HG02973 (cell line): ENCODE results near the gene IL2RG.

ENCODE experiments used
- ATAC-seq: cut with Tn5 transposase; IDR thresholded peaks from one replicate; pipeline ENCODE4 v1.9.1; 2021; ENCODE audit warnings: moderate library complexity; ENCODE audit not compliant: unreplicated experiment

IL2RG gene

DNA sequence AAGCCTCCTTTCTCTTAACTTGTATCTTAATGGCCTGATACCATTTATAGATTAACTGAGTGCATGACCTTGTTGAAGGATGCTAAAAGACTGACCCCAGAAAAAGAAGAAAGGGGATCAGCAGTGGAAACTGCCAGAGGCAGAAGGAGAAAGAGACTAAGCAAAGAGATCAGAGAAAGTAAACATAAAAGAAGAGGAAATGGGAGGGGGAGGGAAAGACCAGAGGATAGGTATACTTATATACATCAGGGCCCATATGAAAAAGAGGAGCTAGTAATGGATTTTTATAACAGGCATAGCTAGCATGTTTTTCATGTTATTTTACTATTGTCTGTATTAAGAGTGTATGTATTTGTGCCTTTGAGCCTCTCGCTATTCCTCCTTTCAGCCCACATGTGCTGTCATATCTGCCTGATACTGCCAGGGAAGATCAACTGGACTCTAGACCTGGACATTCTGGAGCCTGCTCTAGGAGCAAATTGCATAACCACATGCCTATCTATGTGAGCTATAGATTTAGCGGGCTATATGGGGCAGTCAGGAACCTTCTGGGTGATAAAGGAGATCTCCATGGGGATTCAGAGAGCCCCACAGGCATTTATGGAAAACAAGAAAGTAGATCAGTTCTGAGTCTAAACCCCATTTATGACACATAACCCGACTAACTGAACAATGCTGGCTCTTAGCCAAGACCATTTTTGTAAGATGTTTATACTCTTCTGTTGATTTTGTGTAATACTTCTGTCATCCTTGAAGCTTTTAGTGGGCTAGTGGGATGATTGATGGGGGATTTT is 29.9 kb downstream of the IL2RG start:
- no peak for ATAC-seq

GRCh38 chrX:71070531-71070930 is 40.8 kb downstream of the IL2RG start:
- no peak for ATAC-seq

DNA sequence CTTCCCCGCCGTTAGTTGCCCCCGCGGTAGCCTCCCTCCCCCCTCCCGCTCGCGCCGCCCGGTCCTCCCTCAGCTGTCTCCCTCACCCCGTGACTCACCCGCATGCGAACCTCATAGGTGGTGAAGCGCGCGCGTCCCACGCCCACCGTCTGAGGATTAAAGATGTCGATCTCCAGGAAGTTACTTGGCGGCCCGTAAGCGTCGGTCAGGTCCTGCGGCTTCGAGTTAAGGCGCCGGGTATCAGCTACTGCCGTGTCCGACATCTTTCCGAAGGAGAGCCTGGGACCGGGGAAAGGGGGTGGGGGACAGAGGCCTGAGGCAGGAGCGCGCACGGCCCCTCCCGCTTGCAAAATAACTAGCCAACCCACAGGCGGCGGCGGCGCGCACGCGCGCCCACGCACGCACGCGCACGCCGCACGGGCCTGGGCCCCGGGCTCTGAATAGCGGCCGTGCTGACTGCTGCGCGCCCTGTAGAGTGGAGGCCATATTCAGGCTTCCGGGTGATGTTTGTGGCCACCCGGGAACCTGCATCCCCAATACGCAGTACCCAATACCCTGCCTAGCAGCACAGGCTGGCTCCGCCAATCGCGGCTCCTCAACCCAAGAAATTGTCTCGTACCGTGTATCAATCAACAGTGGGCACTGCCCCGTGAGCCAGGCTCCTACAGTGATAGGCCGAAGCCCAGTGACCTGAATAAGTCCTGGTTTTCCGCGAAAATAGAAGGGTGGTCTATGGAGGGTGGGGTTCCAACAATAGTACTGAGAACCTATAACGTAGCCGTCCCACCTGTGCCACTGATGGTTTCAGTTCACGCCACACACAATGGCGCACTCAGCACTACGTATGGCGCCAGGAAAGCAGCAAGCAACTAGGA is 43.1 kb downstream of the IL2RG start, which contains the start of gene SNX12:
Gene SNX12, minus strand, starts transcription at position 291 of the 875 bp plus-strand sequence. Its CDS starts 28 bp downstream, at position 263.
- peak; percentile 91 for ATAC-seq

DNA sequence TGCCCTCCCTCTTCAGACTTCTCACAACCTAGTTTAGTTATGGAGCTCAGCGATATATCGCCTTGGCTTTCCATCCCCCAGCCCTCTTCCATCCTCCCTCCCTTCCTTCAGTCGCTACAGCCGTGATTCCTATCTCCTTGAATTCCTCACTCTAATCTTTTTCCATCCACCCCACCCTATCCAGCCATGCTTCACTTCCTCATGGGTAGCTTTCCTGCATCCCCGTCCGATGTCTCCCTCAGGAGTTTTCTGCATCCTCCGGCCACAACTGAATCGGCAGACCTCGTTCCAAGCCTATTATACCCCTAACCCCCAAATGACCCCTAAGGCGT is 43.7 kb downstream of the IL2RG start:
- ATAC-seq: peak; percentile 1

GRCh38 chrX:71067089-71067488 is 44.3 kb downstream of the IL2RG start:
- ATAC-seq: no peak

DNA sequence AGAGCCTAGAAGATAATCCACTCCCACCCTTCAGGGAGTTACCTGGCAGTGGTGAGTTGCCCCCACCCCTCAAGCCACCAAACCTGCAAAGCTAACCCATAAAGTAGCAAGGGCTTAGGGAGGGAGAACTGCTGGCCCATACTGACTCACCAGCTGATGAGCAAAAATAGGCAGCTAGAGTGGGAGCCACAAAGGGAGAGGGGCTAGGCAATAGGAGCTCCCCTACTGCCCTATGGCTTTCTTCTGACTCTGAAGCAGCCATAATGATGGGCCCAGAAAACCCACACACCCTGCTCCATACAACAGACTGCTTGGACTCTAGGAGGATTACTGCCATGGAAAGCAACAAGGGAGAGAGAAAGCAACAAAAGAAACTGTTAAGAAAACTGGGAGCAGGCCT is 51.2 kb downstream of the IL2RG start:
- no peak for ATAC-seq

DNA sequence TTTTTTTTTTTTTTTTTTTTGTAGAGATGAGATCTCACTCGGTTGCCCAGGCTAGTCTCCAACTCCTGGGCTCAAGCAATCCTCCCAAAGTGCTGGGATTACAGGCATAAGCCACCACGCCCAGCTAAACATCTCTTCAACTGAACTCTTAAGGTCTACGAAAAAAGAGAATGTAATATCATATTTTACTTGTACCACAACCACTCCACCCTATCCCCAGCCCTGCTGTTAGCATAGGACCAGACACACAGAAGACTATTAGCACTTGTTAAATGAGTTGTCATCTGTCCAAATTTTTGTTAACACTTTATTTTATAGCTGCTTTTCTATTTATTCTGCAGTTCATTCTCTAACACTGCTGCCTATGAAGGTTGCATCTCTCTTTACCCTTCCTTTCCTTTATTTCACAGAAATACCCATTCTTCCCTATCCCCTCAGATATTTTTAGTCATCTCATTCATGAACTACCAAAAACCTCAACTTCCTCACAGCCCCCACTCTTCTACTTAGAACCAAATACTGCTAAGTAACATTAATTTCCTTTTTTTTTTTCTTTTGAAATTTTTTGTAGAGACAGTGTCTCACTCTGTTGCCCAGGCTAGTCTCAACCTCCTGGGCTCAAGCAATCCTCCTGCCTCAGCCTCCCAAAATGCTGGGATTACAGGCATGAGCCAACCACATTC is 53.4 kb downstream of the IL2RG start:
- ATAC-seq: no peak
